MM.1S (cell line): Measurements from ENCODE around the gene POC1A.

Source experiments
- EZH2phosphoT487 ChIP-seq: fragments of 300-600 bp; sonication (generic); IDR thresholded peaks from 2 replicates; pipeline ENCODE4 v1.6.1; 2018; ENCODE audit warnings: antibody characterized with exemption, low read length
- TF ChIP-seq, protein P1 (sequence below): fragments of 300-600 bp; sonication (generic); IDR thresholded peaks from 2 replicates; pipeline ENCODE4 v1.5.1; 2016; ENCODE audit warnings: antibody characterized with exemption, low read length, mixed read lengths

- TF ChIP-seq, protein P1, sequence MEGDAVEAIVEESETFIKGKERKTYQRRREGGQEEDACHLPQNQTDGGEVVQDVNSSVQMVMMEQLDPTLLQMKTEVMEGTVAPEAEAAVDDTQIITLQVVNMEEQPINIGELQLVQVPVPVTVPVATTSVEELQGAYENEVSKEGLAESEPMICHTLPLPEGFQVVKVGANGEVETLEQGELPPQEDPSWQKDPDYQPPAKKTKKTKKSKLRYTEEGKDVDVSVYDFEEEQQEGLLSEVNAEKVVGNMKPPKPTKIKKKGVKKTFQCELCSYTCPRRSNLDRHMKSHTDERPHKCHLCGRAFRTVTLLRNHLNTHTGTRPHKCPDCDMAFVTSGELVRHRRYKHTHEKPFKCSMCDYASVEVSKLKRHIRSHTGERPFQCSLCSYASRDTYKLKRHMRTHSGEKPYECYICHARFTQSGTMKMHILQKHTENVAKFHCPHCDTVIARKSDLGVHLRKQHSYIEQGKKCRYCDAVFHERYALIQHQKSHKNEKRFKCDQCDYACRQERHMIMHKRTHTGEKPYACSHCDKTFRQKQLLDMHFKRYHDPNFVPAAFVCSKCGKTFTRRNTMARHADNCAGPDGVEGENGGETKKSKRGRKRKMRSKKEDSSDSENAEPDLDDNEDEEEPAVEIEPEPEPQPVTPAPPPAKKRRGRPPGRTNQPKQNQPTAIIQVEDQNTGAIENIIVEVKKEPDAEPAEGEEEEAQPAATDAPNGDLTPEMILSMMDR: no peak
- no peak for TF ChIP-seq EZH2phosphoT487
These were observed 85.5 kb downstream of the POC1A start for GRCh38 chr3:52068730-52069129.
